Measurements from ENCODE around the gene CBR1. TPM values are rescaled to one million over a fixed set of nuclear protein-coding genes. Genes with fewer than 3 reads are reported as not detected.

CBR1 gene
- total and polyA plus RNA-seq, 4 donors, result 43.1 to 99.3 (median 77.9) TPM

- Histone ChIP-seq H3K4me1 (ENCODE audit: control insufficient read depth, insufficient read depth, low read length) (peaks cover 4% of the 10 kb centered on the region), H3K36me3 (ENCODE audit: control insufficient read depth, insufficient read depth, low read length) (peaks cover 24% of the 10 kb centered on the region), H3K9me3 (ENCODE audit: control insufficient read depth, insufficient read depth, low read length) (no peaks in the 10 kb centered on the region), H3K27ac (ENCODE audit: low read depth, low read length) (no peak overlapping the region), H3K27me3 (ENCODE audit: control insufficient read depth, insufficient read depth, low read length) (no peaks in the 10 kb centered on the region), H3K4me3 (ENCODE audit: low read depth, low read length) (no peak overlapping the region)
- no peak for DNase-seq (ENCODE audit: low read depth in 4 of 6, low spot score in 6 of 6)
- WGBS (ENCODE audit: insufficient coverage), result 50% methylated on average over 12 of the region's 16 CpGs
Observed at GRCh38 chr21:36030581-36031189, 39.1 kb upstream of the CBR1 start.

GRCh38 chr21:36032647-36033406 is 37.0 kb upstream of the CBR1 start:
- no peaks in the 10 kb centered on the region for H3K27me3 ChIP-seq (ENCODE audit: control insufficient read depth, insufficient read depth, low read length)
- WGBS (ENCODE audit: insufficient coverage), result 90% methylated on average over 18 of the region's 28 CpGs
- no peak overlapping the region for H3K27ac ChIP-seq (ENCODE audit: low read depth, low read length)
- peaks cover 4% of the 10 kb centered on the region for H3K4me1 ChIP-seq (ENCODE audit: control insufficient read depth, insufficient read depth, low read length)
- H3K9me3 ChIP-seq (ENCODE audit: control insufficient read depth, insufficient read depth, low read length), result no peaks in the 10 kb centered on the region
- DNase-seq (ENCODE audit: low read depth in 4 of 6, low spot score in 6 of 6), result no peak
- H3K4me3 ChIP-seq (ENCODE audit: low read depth, low read length), result no peak overlapping the region
- peaks cover 30% of the 10 kb centered on the region for H3K36me3 ChIP-seq (ENCODE audit: control insufficient read depth, insufficient read depth, low read length)

GRCh38 chr21:36034211-36034913 is 35.5 kb upstream of the CBR1 start:
- H3K27ac ChIP-seq (ENCODE audit: low read depth, low read length), result no peak overlapping the region
- H3K9me3 ChIP-seq (ENCODE audit: control insufficient read depth, insufficient read depth, low read length), result no peaks in the 10 kb centered on the region
- H3K27me3 ChIP-seq (ENCODE audit: control insufficient read depth, insufficient read depth, low read length), result no peaks in the 10 kb centered on the region
- no peak for DNase-seq (ENCODE audit: low read depth in 4 of 6, low spot score in 6 of 6)
- peaks cover 39% of the 10 kb centered on the region for H3K36me3 ChIP-seq (ENCODE audit: control insufficient read depth, insufficient read depth, low read length)
- no peaks in the 10 kb centered on the region for H3K4me1 ChIP-seq (ENCODE audit: control insufficient read depth, insufficient read depth, low read length)
- H3K4me3 ChIP-seq (ENCODE audit: low read depth, low read length), result no peak overlapping the region
- 92% methylated on average over 8 of the region's 16 CpGs for WGBS (ENCODE audit: insufficient coverage)

GRCh38 chr21:36035381-36035791 is 34.4 kb upstream of the CBR1 start:
- no peak for DNase-seq (ENCODE audit: low read depth in 4 of 6, low spot score in 6 of 6)
- no peaks in the 10 kb centered on the region for H3K9me3 ChIP-seq (ENCODE audit: control insufficient read depth, insufficient read depth, low read length)
- H3K27me3 ChIP-seq (ENCODE audit: control insufficient read depth, insufficient read depth, low read length), result no peaks in the 10 kb centered on the region
- H3K36me3 ChIP-seq (ENCODE audit: control insufficient read depth, insufficient read depth, low read length), result peaks cover 47% of the 10 kb centered on the region
- no peak overlapping the region for H3K27ac ChIP-seq (ENCODE audit: low read depth, low read length)
- no peak overlapping the region for H3K4me3 ChIP-seq (ENCODE audit: low read depth, low read length)
- no peaks in the 10 kb centered on the region for H3K4me1 ChIP-seq (ENCODE audit: control insufficient read depth, insufficient read depth, low read length)
- 75% methylated on average over 10 of the region's 10 CpGs for WGBS (ENCODE audit: insufficient coverage)

- H3K9me3 ChIP-seq (ENCODE audit: control insufficient read depth, insufficient read depth, low read length), result no peaks in the 10 kb centered on the region
- H3K36me3 ChIP-seq (ENCODE audit: control insufficient read depth, insufficient read depth, low read length), result peaks cover 56% of the 10 kb centered on the region
- 90% methylated on average over 12 of the region's 17 CpGs for WGBS (ENCODE audit: insufficient coverage)
Observed at GRCh38 chr21:36038701-36039497, 30.9 kb upstream of the CBR1 start.

GRCh38 chr21:36039861-36040260 is 30.0 kb upstream of the CBR1 start:
- no peaks in the 10 kb centered on the region for H3K4me1 ChIP-seq (ENCODE audit: control insufficient read depth, insufficient read depth, low read length)
- no peaks in the 10 kb centered on the region for H3K27me3 ChIP-seq (ENCODE audit: control insufficient read depth, insufficient read depth, low read length)
- no peak for DNase-seq (ENCODE audit: low read depth in 4 of 6, low spot score in 6 of 6)
- no peak overlapping the region for H3K4me3 ChIP-seq (ENCODE audit: low read depth, low read length)
- H3K27ac ChIP-seq (ENCODE audit: low read depth, low read length), result no peak overlapping the region
- WGBS (ENCODE audit: insufficient coverage), result 82% methylated on average over 6 of the region's 6 CpGs
- no peaks in the 10 kb centered on the region for H3K9me3 ChIP-seq (ENCODE audit: control insufficient read depth, insufficient read depth, low read length)
- H3K36me3 ChIP-seq (ENCODE audit: control insufficient read depth, insufficient read depth, low read length), result peaks cover 57% of the 10 kb centered on the region

More at GRCh38 chr21:36038701-36039497, 30.9 kb upstream of the CBR1 start:
- Histone ChIP-seq H3K27me3 (ENCODE audit: control insufficient read depth, insufficient read depth, low read length) (no peaks in the 10 kb centered on the region), H3K4me3 (ENCODE audit: low read depth, low read length) (no peak overlapping the region), H3K27ac (ENCODE audit: low read depth, low read length) (no peak overlapping the region), H3K4me1 (ENCODE audit: control insufficient read depth, insufficient read depth, low read length) (no peaks in the 10 kb centered on the region)
- DNase-seq (ENCODE audit: low read depth in 4 of 6, low spot score in 6 of 6), result no peak

- Histone ChIP-seq H3K9me3 (ENCODE audit: control insufficient read depth, insufficient read depth, low read length) (no peaks in the 10 kb centered on the region), H3K4me3 (ENCODE audit: low read depth, low read length) (no peak overlapping the region), H3K27me3 (ENCODE audit: control insufficient read depth, insufficient read depth, low read length) (no peaks in the 10 kb centered on the region), H3K4me1 (ENCODE audit: control insufficient read depth, insufficient read depth, low read length) (no peaks in the 10 kb centered on the region), H3K36me3 (ENCODE audit: control insufficient read depth, insufficient read depth, low read length) (peaks cover 57% of the 10 kb centered on the region), H3K27ac (ENCODE audit: low read depth, low read length) (no peak overlapping the region)
- 67% methylated on average over 2 of the region's 2 CpGs for WGBS (ENCODE audit: insufficient coverage)
- DNase-seq (ENCODE audit: low read depth in 4 of 6, low spot score in 6 of 6), result peak in 1 of 6 donors; percentile 32
Observed at GRCh38 chr21:36040389-36040788, 29.4 kb upstream of the CBR1 start.

- Histone ChIP-seq H3K27me3 (ENCODE audit: control insufficient read depth, insufficient read depth, low read length) (no peaks in the 10 kb centered on the region), H3K9me3 (ENCODE audit: control insufficient read depth, insufficient read depth, low read length) (no peaks in the 10 kb centered on the region), H3K36me3 (ENCODE audit: control insufficient read depth, insufficient read depth, low read length) (peaks cover 60% of the 10 kb centered on the region), H3K4me3 (ENCODE audit: low read depth, low read length) (no peak overlapping the region), H3K27ac (ENCODE audit: low read depth, low read length) (no peak overlapping the region), H3K4me1 (ENCODE audit: control insufficient read depth, insufficient read depth, low read length) (no peaks in the 10 kb centered on the region)
- no CpG with 5 or more reads among the region's 1 CpG for WGBS (ENCODE audit: insufficient coverage)
- no peak for DNase-seq (ENCODE audit: low read depth in 4 of 6, low spot score in 6 of 6)
Observed at GRCh38 chr21:36041910-36042309, 27.9 kb upstream of the CBR1 start.

GRCh38 chr21:36044056-36044455 is 25.8 kb upstream of the CBR1 start:
- H3K4me1 ChIP-seq (ENCODE audit: control insufficient read depth, insufficient read depth, low read length), result no peaks in the 10 kb centered on the region
- peaks cover 60% of the 10 kb centered on the region for H3K36me3 ChIP-seq (ENCODE audit: control insufficient read depth, insufficient read depth, low read length)
- no peak for DNase-seq (ENCODE audit: low read depth in 4 of 6, low spot score in 6 of 6)
- WGBS (ENCODE audit: insufficient coverage), result 89% methylated on average over 9 of the region's 10 CpGs
- no peaks in the 10 kb centered on the region for H3K9me3 ChIP-seq (ENCODE audit: control insufficient read depth, insufficient read depth, low read length)
- H3K27me3 ChIP-seq (ENCODE audit: control insufficient read depth, insufficient read depth, low read length), result no peaks in the 10 kb centered on the region
- no peak overlapping the region for H3K4me3 ChIP-seq (ENCODE audit: low read depth, low read length)
- H3K27ac ChIP-seq (ENCODE audit: low read depth, low read length), result no peak overlapping the region

All from spinal cord (tissue), 10 donors.